ENCODE measurements around the gene NPR3.
"Not testable (repeated sequence)": the region's sequence is repeated elsewhere in the genome, so short reads cannot be mapped to it uniquely, and the experiment has no call there.

The NPR3 gene

DNA sequence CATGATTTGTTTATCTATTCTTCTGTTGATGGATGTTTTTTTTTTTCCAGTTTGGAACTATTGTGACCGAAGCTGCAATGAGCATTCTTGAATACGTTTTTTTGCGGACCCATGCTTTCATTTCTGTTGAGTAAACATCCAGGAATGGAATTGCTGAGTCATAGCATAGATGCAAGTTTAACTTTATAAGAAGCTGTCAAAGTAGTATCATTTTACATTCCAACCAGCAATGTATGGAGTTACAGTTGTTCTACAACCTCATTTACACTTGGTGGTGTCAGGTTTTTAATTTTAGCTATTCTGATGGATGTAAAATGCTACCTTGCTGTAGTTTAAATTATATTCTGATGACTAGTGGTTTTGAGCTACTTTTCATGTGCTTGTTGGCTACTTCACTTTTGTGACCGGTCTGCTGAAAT lies 49.0 kb downstream of the NPR3 start:
- DNase-seq (ENCODE audit: low read depth in 3 of 3, low spot score in 1 of 3) = no peak

DNA sequence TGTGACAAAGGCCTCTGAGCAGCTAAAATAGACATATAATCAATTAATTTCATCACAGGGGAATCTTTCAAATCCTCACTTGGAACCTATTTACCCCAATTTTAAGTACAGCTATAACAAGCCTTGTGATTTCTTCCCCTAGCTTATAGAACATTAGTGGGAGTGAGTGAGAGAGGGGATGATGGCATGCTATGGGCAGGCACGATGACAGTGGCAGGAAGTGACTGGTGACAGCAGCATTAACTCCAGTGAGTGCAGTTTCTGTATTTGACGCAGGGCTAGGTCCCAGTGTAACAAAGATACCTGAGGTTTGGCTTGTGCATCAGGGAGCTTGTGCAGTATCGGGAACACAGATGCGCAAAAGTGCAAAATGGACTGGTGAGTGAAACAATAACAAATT lies 54.1 kb downstream of the NPR3 start:
- no peak for DNase-seq (ENCODE audit: low read depth in 3 of 3, low spot score in 1 of 3)

DNA sequence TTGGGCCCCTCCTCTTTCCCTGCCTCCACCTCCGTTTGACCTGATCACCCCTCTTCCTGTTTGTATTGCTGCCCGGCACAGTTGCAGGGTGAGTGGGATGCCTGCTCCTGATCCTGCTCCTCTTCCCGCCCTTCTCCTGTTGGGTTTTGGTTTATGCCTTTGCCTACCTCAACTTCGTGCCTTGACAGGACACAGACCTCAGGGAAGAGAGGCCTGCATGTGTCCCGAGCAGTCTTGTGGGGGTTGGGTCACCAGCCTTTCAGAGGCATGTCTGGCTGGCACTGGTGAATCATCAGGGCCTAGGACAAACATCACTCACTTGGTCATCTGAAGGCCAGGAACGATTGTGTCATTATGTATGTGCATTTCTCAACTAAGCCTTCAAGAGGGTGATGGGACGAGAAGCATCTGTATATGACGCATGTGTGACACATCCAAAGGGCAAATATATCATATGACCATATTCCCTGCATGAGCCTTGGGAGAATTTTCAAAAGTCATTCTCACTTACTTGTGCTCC lies 56.9 kb downstream of the NPR3 start:
- no peak for DNase-seq (ENCODE audit: low read depth in 3 of 3, low spot score in 1 of 3)

DNA sequence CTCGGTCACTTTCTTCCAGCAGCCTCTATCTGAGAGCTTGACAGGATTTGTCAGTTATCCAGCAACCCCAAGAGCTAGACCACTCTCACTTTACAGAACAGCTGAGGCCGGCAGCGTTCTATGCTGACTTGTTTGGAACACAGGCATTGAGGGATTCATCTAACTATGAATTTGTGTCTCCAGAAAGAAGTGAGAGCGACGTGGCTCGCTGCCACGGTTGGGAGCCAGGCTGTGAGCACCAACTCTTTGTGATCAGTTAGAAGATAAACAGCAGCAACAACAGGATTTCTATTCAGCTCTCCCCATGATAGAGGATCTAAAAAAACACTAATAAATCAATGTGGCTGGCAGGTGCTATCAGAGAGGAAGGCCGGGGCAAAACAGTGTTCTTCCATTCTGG lies 58.6 kb downstream of the NPR3 start:
- no peak for DNase-seq (ENCODE audit: low read depth in 3 of 3, low spot score in 1 of 3)

DNA sequence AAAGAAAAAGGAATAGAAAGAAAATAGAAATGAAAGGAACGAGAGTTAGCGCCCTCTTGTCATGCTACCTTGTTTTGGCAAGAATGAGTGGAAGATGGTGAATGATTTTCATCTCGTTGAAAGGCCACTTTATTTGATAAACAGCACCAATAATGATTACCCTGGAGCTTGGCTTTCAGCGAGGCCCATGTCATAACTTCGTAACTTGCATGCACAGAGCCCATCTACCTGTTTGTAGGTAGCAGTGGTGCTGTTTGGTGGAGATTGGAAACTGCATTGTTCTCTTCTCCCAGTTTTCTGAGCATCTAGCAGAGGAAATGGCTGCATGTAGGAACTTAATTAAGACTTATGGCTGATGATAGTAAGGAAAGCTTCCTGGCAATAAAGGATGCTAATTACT lies 59.3 kb downstream of the NPR3 start:
- no peak for DNase-seq (ENCODE audit: low read depth in 3 of 3, low spot score in 1 of 3)

GRCh38 chr5:32771037-32771436 lies 59.9 kb downstream of the NPR3 start:
- no peak for DNase-seq (ENCODE audit: low read depth in 3 of 3, low spot score in 1 of 3)

GRCh38 chr5:32773944-32774343 lies 62.8 kb downstream of the NPR3 start:
- DNase-seq (ENCODE audit: low read depth in 3 of 3, low spot score in 1 of 3) = no peak

GRCh38 chr5:32776200-32776599 lies 65.1 kb downstream of the NPR3 start:
- no peak for DNase-seq (ENCODE audit: low read depth in 3 of 3, low spot score in 1 of 3)

GRCh38 chr5:32777222-32777621 lies 66.1 kb downstream of the NPR3 start:
- DNase-seq (ENCODE audit: low read depth in 3 of 3, low spot score in 1 of 3) = no peak

GRCh38 chr5:32777733-32778132 lies 66.6 kb downstream of the NPR3 start:
- no peak for DNase-seq (ENCODE audit: low read depth in 3 of 3, low spot score in 1 of 3)

GRCh38 chr5:32778403-32778802 lies 67.3 kb downstream of the NPR3 start:
- DNase-seq (ENCODE audit: low read depth in 3 of 3, low spot score in 1 of 3) = no peak

- no peak for DNase-seq (ENCODE audit: low read depth in 3 of 3, low spot score in 1 of 3)
Measured at GRCh38 chr5:32779754-32780415, 68.8 kb downstream of the NPR3 start.

GRCh38 chr5:32780508-32780919 lies 69.4 kb downstream of the NPR3 start:
- no peak for DNase-seq (ENCODE audit: low read depth in 3 of 3, low spot score in 1 of 3)

DNA sequence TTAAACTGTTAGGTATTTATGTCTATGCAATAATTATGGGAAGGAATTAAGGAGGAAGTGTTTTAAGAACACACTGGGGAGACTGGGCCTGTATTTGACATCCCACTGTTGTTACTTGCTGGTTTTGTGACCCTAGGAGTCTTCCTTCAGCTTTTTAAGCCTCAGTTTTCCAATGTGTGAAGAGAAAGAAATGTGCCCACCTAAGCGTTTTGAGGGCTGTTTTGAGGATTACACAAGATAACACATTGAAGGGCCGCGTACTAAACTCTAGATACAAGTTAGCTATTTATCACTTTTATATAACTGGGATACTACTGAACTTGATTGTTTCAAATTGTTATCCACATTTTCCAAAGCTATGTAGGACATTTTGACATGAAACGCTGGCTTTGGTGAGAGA lies 72.5 kb downstream of the NPR3 start:
- no peak for DNase-seq (ENCODE audit: low read depth in 3 of 3, low spot score in 1 of 3)

DNA sequence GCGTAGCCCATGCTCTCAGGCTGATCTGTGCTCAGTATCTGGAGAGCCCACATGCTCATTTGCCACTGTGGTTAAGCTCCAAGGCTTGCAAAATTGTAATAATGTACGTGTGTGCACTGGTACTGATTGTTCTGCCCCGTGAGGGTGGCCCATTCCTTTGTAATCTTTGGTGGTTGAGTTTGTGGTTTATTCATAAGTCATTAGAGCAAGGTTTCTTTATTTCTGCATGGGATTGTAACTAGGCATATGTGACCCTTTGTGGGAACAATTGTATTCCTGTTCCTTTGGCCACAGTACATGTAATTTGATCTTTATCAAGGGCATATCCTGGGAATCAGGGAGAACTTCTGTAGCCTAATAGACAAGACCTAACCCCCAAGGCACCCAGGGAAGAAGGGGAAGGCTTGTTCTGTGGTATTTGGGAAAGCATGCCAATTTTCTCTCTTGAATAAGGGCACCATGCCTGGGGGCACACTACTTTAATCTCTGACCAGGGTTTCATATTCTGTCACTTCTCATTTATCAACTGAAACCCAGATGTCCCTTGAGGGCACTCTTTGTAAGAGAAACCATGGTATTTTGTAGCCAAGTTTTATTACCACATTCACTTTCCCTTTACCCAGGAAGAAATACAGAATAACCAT lies 74.6 kb downstream of the NPR3 start:
- DNase-seq (ENCODE audit: low read depth in 3 of 3, low spot score in 1 of 3) = no peak

DNA sequence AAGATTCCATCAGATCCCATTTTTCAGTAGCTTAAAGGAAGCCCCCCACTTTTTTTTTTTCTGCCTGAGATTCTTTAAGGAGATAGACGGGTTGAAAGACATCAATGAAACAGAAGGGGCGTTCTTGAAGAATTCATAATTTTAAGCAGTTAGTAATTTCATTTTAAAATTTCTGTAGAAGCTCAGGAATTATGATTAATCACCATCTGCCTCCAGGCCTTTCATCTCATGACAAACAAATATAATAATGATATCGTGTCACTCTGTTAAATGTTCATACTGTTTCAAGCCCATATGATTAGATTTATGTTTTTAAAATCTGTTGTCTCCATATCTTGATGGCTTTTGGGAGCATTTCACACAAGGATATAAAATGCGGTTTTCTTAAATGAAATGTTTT lies 75.2 kb downstream of the NPR3 start:
- no peak for DNase-seq (ENCODE audit: low read depth in 3 of 3, low spot score in 1 of 3)

- no peak for DNase-seq (ENCODE audit: low read depth in 3 of 3, low spot score in 1 of 3)
Measured at GRCh38 chr5:32790411-32790951, 79.4 kb downstream of the NPR3 start.

DNA sequence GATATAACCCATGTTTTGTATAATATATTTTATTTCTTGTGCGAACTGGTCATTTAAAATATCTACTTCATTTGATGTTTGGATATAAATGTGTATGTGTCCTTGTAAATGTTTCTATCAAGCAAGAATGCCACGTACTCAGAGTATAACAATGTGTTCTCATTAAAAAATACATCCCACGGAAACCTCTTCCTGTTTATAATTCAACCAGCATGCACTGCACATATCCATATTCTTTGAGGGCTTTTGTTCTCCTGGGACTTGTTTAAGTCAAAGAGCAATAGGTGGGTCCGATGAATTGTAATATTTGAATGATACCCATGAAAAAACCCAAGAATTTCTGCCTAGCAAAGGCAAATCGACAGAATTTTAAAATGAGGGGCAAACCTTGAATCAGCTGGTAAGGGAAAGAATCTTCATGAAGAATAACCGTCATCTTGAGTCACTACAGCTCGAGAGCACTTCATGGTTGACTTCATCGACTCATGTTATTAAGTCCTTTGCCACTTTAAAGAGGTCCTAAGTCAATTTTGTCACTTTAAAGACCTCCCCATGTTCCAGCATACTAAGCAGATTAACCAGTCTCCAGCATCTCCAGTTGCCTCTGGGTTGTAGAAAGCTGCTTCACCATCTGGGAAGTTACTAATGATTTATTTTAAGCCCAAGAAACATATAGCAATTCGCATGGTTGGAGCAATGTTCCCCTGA lies 80.6 kb downstream of the NPR3 start:
- no peak for DNase-seq (ENCODE audit: low read depth in 3 of 3, low spot score in 1 of 3)

DNA sequence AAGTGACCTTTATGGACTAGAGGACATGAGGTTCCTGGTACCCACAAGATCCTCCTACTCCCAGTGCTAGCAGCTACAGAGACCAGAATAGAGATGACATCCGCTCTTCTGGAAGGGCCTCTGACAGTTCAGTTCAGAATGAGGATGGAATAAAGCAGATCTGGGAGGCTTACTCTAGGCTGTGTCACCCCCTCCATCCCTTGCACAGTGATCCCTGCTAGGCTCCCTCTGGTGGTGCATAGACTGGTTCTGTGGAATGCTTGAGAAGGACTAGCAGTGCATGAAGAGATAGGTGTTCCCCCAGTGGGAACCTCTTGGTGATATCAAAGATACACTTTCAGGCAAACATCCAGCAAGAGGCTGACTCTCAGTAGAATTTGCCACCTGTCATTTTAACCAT lies 83.0 kb downstream of the NPR3 start:
- no peak for DNase-seq (ENCODE audit: low read depth in 3 of 3, low spot score in 1 of 3)

- no peak for DNase-seq (ENCODE audit: low read depth in 3 of 3, low spot score in 1 of 3)
Measured at GRCh38 chr5:32802764-32803163, 91.6 kb downstream of the NPR3 start.

- DNase-seq (ENCODE audit: low read depth in 3 of 3, low spot score in 1 of 3) = no peak
Measured at GRCh38 chr5:32803656-32804055, 92.5 kb downstream of the NPR3 start.

- DNase-seq (ENCODE audit: low read depth in 3 of 3, low spot score in 1 of 3) = not testable (repeated sequence)
Measured at GRCh38 chr5:32805462-32805861, 94.3 kb downstream of the NPR3 start.
